ENCODE data around the gene ARHGAP26. TPM values are rescaled to one million over a fixed set of nuclear protein-coding genes. Genes with fewer than 3 reads are reported as not detected.

ARHGAP26 gene
- total RNA-seq, 2 experiments from 2014 or later: 17.0 to 19.5 TPM

GRCh38 chr5:143213231-143213850, 443.2 kb downstream of the ARHGAP26 start:
- no peak overlapping the region for H3K4me3 Mint-ChIP-seq
- DNase-seq: no peak
- peaks cover 24% of the 10 kb centered on the region for H3K4me1 Mint-ChIP-seq (ENCODE audit: low read depth)
- peak overlapping the region; percentile 26 for H3K27ac Mint-ChIP-seq
- intact Hi-C loops (cut with micrococcal nuclease): no loop called here
- H3K9me3 Mint-ChIP-seq: no peaks in the 10 kb centered on the region
- CTCF ChIA-PET: interaction anchor here (0.7 kb wide), 1 partner anchor 12 kb away, joined by 5 read pairs; no protein-coding TSS in a partner anchor
- H3K36me3 Mint-ChIP-seq (ENCODE audit: low read depth): peaks cover 15% of the 10 kb centered on the region
- no peaks in the 10 kb centered on the region for H3K27me3 Mint-ChIP-seq (ENCODE audit: low read depth)

GRCh38 chr5:143213851-143214363, 443.7 kb downstream of the ARHGAP26 start:
- intact Hi-C loops (cut with micrococcal nuclease): no loop called here
- DNase-seq: peak; percentile 18
- Mint-ChIP-seq H3K4me3 (no peak overlapping the region), H3K9me3 (no peaks in the 10 kb centered on the region), H3K36me3 (ENCODE audit: low read depth) (peaks cover 15% of the 10 kb centered on the region), H3K4me1 (ENCODE audit: low read depth) (peaks cover 24% of the 10 kb centered on the region), H3K27ac (peak overlapping the region; percentile 26), H3K27me3 (ENCODE audit: low read depth) (no peaks in the 10 kb centered on the region)
- CTCF ChIA-PET: interaction anchor here (0.5 to 0.7 kb wide), 2 partner anchors 12 to 161 kb away, joined by 3 to 5 read pairs; no protein-coding TSS in a partner anchor

- no peak overlapping the region for H3K4me3 Mint-ChIP-seq
These were observed 444.3 kb downstream of the ARHGAP26 start for GRCh38 chr5:143214458-143214857.

DNA sequence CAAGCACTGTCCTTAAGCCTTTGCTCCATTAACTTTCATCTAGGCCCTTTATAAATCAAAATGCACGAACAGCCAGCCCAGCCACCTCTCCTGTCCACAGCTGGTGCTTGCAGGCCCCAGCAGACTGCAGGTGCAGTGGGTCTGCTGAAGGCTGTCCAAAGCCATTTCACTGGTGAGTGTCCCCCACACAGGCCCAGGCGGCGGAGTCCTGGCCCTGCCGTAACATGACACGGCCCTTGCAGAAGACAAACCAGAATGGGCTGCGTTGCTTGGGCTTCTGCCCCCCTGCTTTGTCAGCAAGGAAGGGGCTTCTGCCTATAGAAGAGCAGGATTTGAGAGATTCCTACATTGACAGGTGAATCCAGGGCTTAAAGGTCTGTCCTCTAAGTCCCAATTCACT, 444.7 kb downstream of the ARHGAP26 start:
- intact Hi-C loops (cut with micrococcal nuclease): no loop called here
- no peak for DNase-seq
- Mint-ChIP-seq H3K4me1 (ENCODE audit: low read depth) (peaks cover 24% of the 10 kb centered on the region), H3K4me3 (no peak overlapping the region), H3K9me3 (no peaks in the 10 kb centered on the region), H3K27me3 (ENCODE audit: low read depth) (no peaks in the 10 kb centered on the region), H3K27ac (no peak overlapping the region), H3K36me3 (ENCODE audit: low read depth) (peaks cover 15% of the 10 kb centered on the region)
- CTCF ChIA-PET: no interaction called here

More at GRCh38 chr5:143214458-143214857, 444.3 kb downstream of the ARHGAP26 start:
- peaks cover 15% of the 10 kb centered on the region for H3K36me3 Mint-ChIP-seq (ENCODE audit: low read depth)
- CTCF ChIA-PET: interaction anchor here (0.5 kb wide), 1 partner anchor 160 kb away, joined by 3 read pairs; no protein-coding TSS in a partner anchor
- no peaks in the 10 kb centered on the region for H3K9me3 Mint-ChIP-seq
- no peak for DNase-seq
- no peaks in the 10 kb centered on the region for H3K27me3 Mint-ChIP-seq (ENCODE audit: low read depth)
- no peak overlapping the region for H3K27ac Mint-ChIP-seq
- intact Hi-C loops (cut with micrococcal nuclease): no loop called here
- H3K4me1 Mint-ChIP-seq (ENCODE audit: low read depth): peaks cover 24% of the 10 kb centered on the region

- no peak overlapping the region for H3K27ac Mint-ChIP-seq
- intact Hi-C loops (cut with micrococcal nuclease): no loop called here
- CTCF ChIA-PET: no interaction called here
- peaks cover 13% of the 10 kb centered on the region for H3K36me3 Mint-ChIP-seq (ENCODE audit: low read depth)
- H3K9me3 Mint-ChIP-seq: no peaks in the 10 kb centered on the region
- no peak overlapping the region for H3K4me3 Mint-ChIP-seq
- DNase-seq: no peak
- no peaks in the 10 kb centered on the region for H3K27me3 Mint-ChIP-seq (ENCODE audit: low read depth)
- peaks cover 30% of the 10 kb centered on the region for H3K4me1 Mint-ChIP-seq (ENCODE audit: low read depth)
These were observed 445.5 kb downstream of the ARHGAP26 start for GRCh38 chr5:143215690-143216089.

DNA sequence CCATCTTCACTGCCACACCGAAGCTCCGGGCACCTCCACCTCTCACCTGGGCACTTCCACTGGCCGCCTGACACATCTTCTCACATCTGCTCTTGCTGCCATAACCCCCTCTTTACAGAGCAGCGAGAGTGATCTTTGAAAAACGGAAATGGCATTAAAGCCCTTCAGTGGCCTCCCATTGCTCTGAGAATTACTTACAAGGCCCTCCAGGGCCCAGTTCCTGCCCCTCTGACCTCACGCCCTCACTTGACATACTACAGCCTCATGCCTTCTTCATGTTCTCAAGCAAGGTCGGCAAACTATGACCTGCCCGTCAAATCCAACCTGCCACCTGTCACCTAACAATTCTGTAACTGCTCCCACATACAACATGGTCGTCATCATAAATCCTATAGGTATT, 446.0 kb downstream of the ARHGAP26 start:
- CTCF ChIA-PET: no interaction called here
- Mint-ChIP-seq H3K27me3 (ENCODE audit: low read depth) (no peaks in the 10 kb centered on the region), H3K27ac (no peak overlapping the region), H3K36me3 (ENCODE audit: low read depth) (peaks cover 13% of the 10 kb centered on the region), H3K9me3 (no peaks in the 10 kb centered on the region), H3K4me1 (ENCODE audit: low read depth) (peaks cover 36% of the 10 kb centered on the region), H3K4me3 (no peak overlapping the region)
- intact Hi-C loops (cut with micrococcal nuclease): no loop called here
- DNase-seq: no peak

GRCh38 chr5:143217065-143217803, 447.1 kb downstream of the ARHGAP26 start:
- CTCF ChIA-PET: interaction anchor here (0.5 to 0.8 kb wide), 2 partner anchors 183 to 608 kb away, joined by 3 read pairs; no protein-coding TSS in a partner anchor
- DNase-seq: peak; percentile 59
- Mint-ChIP-seq H3K4me1 (ENCODE audit: low read depth) (peaks cover 46% of the 10 kb centered on the region), H3K27ac (no peak overlapping the region), H3K36me3 (ENCODE audit: low read depth) (peaks cover 14% of the 10 kb centered on the region), H3K27me3 (ENCODE audit: low read depth) (no peaks in the 10 kb centered on the region), H3K9me3 (no peaks in the 10 kb centered on the region), H3K4me3 (no peak overlapping the region)
- intact Hi-C loops (cut with micrococcal nuclease): no loop called here

DNA sequence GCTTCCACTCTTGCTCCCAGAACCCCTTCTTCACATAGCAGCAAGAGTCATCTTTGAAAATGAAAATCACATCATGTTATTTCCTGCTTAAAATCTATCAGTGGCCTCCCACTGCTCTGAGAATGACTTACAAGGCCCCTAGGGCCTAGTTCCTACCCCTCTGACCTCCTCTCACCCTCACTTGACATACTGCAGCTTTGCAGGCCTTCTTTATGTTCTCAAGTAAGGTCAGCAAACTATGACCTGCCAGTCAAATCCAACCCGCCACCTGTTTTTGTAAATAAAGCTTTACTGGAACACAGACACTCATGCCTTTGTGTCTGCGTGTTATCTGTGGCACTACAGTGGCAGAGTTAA, 447.6 kb downstream of the ARHGAP26 start:
- Mint-ChIP-seq H3K4me1 (ENCODE audit: low read depth) (peaks cover 51% of the 10 kb centered on the region), H3K27ac (no peak overlapping the region), H3K27me3 (ENCODE audit: low read depth) (no peaks in the 10 kb centered on the region), H3K36me3 (ENCODE audit: low read depth) (peaks cover 17% of the 10 kb centered on the region), H3K9me3 (no peaks in the 10 kb centered on the region), H3K4me3 (no peak overlapping the region)
- DNase-seq: no peak
- CTCF ChIA-PET: no interaction called here
- intact Hi-C loops (cut with micrococcal nuclease): no loop called here

DNA sequence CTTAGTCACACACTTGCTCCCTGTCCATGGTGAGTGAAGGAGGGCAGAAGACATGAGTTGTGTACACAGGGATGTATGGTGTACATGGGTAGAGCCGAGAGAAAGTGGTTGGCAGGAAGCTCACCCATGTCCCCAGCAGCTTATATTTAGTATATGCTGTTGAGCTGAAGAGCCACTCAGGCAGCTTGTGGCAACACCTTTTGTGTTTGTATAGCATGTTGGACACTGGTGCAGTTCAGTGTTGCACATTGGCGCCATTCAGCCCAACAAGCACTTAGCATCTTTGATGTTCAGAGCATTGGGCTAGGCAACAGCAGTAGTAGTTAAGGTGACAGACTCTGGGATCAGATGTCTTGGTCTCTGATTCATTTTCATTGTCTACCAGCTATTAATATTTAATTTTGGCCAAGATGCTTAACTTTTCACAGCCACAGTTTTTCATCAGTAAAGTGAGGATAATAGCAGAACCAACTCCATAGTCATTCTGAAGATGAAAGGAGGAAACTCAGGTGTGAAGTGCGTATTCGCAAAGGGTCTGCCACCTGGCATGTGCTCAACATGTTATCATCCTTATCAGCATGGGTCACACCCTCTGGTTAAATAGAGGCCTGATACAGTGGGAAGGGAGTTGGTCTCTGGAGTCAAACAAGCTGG, 448.5 kb downstream of the ARHGAP26 start:
- H3K36me3 Mint-ChIP-seq (ENCODE audit: low read depth): peaks cover 17% of the 10 kb centered on the region
- no peaks in the 10 kb centered on the region for H3K27me3 Mint-ChIP-seq (ENCODE audit: low read depth)
- no peak overlapping the region for H3K4me3 Mint-ChIP-seq
- no peak for DNase-seq
- H3K9me3 Mint-ChIP-seq: no peaks in the 10 kb centered on the region
- CTCF ChIA-PET: no interaction called here
- H3K4me1 Mint-ChIP-seq (ENCODE audit: low read depth): peaks cover 54% of the 10 kb centered on the region
- intact Hi-C loops (cut with micrococcal nuclease): no loop called here
- H3K27ac Mint-ChIP-seq: no peak overlapping the region

- CTCF ChIA-PET: interaction anchor here (0.7 to 1.0 kb wide), 3 partner anchors 33 to 208 kb away, joined by 3 to 4 read pairs (median 3); no protein-coding TSS in a partner anchor
- Mint-ChIP-seq H3K36me3 (ENCODE audit: low read depth) (peaks cover 16% of the 10 kb centered on the region), H3K4me3 (no peak overlapping the region), H3K9me3 (no peaks in the 10 kb centered on the region), H3K4me1 (ENCODE audit: low read depth) (peaks cover 48% of the 10 kb centered on the region), H3K27ac (no peak overlapping the region), H3K27me3 (ENCODE audit: low read depth) (no peaks in the 10 kb centered on the region)
- intact Hi-C loops (cut with micrococcal nuclease): loop anchor here (5.0 to 10.0 kb wide), 3 partner anchors 133 to 968 kb away; no protein-coding TSS in a partner anchor
- DNase-seq: no peak
These were observed 449.5 kb downstream of the ARHGAP26 start for GRCh38 chr5:143219696-143220095.

GRCh38 chr5:143220748-143221251, 450.6 kb downstream of the ARHGAP26 start:
- Mint-ChIP-seq H3K27me3 (ENCODE audit: low read depth) (no peaks in the 10 kb centered on the region), H3K27ac (no peak overlapping the region), H3K4me3 (no peak overlapping the region), H3K36me3 (ENCODE audit: low read depth) (peaks cover 10% of the 10 kb centered on the region), H3K4me1 (ENCODE audit: low read depth) (peaks cover 48% of the 10 kb centered on the region), H3K9me3 (no peaks in the 10 kb centered on the region)
- CTCF ChIA-PET: no interaction called here
- no peak for DNase-seq
- intact Hi-C loops (cut with micrococcal nuclease): loop anchor here (5.0 to 10.0 kb wide), 3 partner anchors 132 to 967 kb away; no protein-coding TSS in a partner anchor
